Measurements from ENCODE around the gene MMP15. TPM values are rescaled to one million over a fixed set of nuclear protein-coding genes. Genes with fewer than 3 reads are reported as not detected.

The MMP15 gene
- total RNA-seq, 1 experiment from 2014 or later, result 27.0 TPM

DNA sequence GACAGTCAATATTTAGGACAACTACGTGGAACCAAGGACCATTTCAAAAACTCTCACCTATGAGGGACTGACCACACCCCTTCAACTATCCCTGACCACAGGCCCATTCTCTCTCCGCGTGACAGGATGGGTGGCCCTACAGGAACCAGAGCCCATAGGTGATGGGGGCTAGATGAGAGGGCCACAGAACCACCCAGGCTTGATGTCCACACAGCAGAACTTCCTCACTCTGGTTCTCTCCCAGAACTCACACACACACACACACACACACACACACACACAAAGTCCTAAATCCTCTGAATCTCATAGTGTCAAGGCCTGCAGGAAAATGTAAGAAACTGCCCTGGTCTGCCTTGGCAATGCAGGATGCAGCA is 26.6 kb upstream of the MMP15 start:
- Mint-ChIP-seq H3K9me3 (ENCODE audit: unreplicated experiment) (no peaks in the 10 kb centered on the region), H3K27ac (ENCODE audit: unreplicated experiment) (no peak overlapping the region), H3K27me3 (ENCODE audit: insufficient read depth, unreplicated experiment) (no peaks in the 10 kb centered on the region), H3K4me1 (ENCODE audit: low read depth, unreplicated experiment) (peaks cover 5% of the 10 kb centered on the region), H3K36me3 (ENCODE audit: insufficient read depth, unreplicated experiment) (peaks cover 25% of the 10 kb centered on the region), H3K4me3 (ENCODE audit: unreplicated experiment) (peak overlapping the region; percentile 96)
- Histone ChIP-seq H3K36me3 (ENCODE audit: control insufficient read depth, insufficient read depth, low read length) (no peaks in the 10 kb centered on the region), H3K9me3 (no peaks in the 10 kb centered on the region), H3K27me3 (replicated peaks; ENCODE audit: control insufficient read depth, insufficient read depth, low read length) (no peaks in the 10 kb centered on the region), H3K4me3 (ENCODE audit: low read depth, low read length) (no peak overlapping the region), H3K4me1 (peaks cover 17% of the 10 kb centered on the region)
- TF ChIP-seq, protein P1, sequence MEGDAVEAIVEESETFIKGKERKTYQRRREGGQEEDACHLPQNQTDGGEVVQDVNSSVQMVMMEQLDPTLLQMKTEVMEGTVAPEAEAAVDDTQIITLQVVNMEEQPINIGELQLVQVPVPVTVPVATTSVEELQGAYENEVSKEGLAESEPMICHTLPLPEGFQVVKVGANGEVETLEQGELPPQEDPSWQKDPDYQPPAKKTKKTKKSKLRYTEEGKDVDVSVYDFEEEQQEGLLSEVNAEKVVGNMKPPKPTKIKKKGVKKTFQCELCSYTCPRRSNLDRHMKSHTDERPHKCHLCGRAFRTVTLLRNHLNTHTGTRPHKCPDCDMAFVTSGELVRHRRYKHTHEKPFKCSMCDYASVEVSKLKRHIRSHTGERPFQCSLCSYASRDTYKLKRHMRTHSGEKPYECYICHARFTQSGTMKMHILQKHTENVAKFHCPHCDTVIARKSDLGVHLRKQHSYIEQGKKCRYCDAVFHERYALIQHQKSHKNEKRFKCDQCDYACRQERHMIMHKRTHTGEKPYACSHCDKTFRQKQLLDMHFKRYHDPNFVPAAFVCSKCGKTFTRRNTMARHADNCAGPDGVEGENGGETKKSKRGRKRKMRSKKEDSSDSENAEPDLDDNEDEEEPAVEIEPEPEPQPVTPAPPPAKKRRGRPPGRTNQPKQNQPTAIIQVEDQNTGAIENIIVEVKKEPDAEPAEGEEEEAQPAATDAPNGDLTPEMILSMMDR (IDR thresholded peaks at IDR 0.05; ENCODE audit: insufficient read depth in 1 of 2, low read depth in 1 of 2, low read length in 1 of 2, severe bottlenecking in 1 of 2, unreplicated experiment in 1 of 2), result no peak
- no peak for DNase-seq
- TSS peak; percentile 28 for BruUV-seq (replicated peaks)
- CTCF ChIA-PET, result interaction anchor here (0.6 to 1.2 kb wide), 3 partner anchors 123 to 264 kb away, joined by 3 to 4 read pairs (median 4); partner anchors contain the start of gene KATNB1
- intact Hi-C loops (cut with micrococcal nuclease; ENCODE audit: unreplicated experiment), result no loop called here
- POLR2A ChIA-PET, result interaction anchor here (0.5 kb wide), 1 partner anchor 155 kb away, joined by 4 read pairs; no protein-coding TSS in a partner anchor

DNA sequence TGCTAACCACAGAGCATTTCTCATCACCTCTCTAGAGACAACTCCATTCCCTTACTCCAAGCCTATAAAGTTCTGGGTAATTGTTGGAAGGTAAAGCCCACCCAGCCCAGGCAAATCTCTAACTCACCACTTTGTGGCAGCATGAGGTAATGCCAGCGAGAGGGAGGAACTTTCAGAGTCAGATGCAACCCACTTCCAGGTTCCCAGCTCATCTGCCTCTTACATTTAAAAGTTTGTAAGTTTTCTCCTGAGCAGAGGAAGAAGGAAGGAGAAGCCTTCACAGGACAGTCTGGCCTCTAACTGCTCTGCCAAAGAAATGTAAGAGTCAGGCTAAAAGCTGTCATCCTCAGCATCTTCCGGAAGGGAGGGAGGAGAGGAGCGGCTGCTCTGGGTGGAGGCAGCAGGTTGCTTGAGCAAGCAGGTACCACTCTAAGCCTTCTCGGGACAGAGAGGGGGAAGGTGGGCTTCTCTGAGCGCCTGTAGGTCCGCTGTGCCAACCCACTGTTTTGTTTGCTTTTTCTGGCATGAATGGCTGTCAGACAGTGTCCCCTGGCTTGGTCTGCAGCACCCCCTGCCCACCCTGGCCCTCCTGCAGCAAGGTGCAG is 26.1 kb upstream of the MMP15 start:
- ChIA-PET POLR2A (interaction anchor here (0.9 to 1.6 kb wide), 2 partner anchors 9 to 27 kb away, joined by 3 to 6 read pairs; partner anchors contain the start of gene MMP15), CTCF (interaction anchor here (0.6 to 2.4 kb wide), 11 partner anchors 25 to 264 kb away, joined by 3 to 13 read pairs (median 4); partner anchors contain the start of genes KATNB1 and MMP15)
- peaks cover 30% of the 10 kb centered on the region for H3K36me3 Mint-ChIP-seq (ENCODE audit: insufficient read depth, unreplicated experiment)
- Histone ChIP-seq H3K4me1 (peaks cover 17% of the 10 kb centered on the region), H3K27me3 (replicated peaks; ENCODE audit: control insufficient read depth, insufficient read depth, low read length) (no peaks in the 10 kb centered on the region), H3K36me3 (ENCODE audit: control insufficient read depth, insufficient read depth, low read length) (no peaks in the 10 kb centered on the region), H3K4me3 (ENCODE audit: low read depth, low read length) (peak overlapping the region; percentile 88), H3K9me3 (no peaks in the 10 kb centered on the region)
- intact Hi-C loops (cut with micrococcal nuclease; ENCODE audit: unreplicated experiment), result no loop called here
- TF ChIP-seq, protein P1 (IDR thresholded peaks at IDR 0.05; ENCODE audit: insufficient read depth in 1 of 2, low read depth in 1 of 2, low read length in 1 of 2, severe bottlenecking in 1 of 2, unreplicated experiment in 1 of 2), result peak in 1 of 2 experiments; percentile 1
- peaks cover 5% of the 10 kb centered on the region for H3K4me1 Mint-ChIP-seq (ENCODE audit: low read depth, unreplicated experiment)
- no peak for DNase-seq
- peak overlapping the region; percentile 96 for H3K4me3 Mint-ChIP-seq (ENCODE audit: unreplicated experiment)
- H3K9me3 Mint-ChIP-seq (ENCODE audit: unreplicated experiment), result no peaks in the 10 kb centered on the region
- no peak overlapping the region for H3K27ac Mint-ChIP-seq (ENCODE audit: unreplicated experiment)
- H3K27me3 Mint-ChIP-seq (ENCODE audit: insufficient read depth, unreplicated experiment), result no peaks in the 10 kb centered on the region
- no TSS peak for BruUV-seq (replicated peaks)

DNA sequence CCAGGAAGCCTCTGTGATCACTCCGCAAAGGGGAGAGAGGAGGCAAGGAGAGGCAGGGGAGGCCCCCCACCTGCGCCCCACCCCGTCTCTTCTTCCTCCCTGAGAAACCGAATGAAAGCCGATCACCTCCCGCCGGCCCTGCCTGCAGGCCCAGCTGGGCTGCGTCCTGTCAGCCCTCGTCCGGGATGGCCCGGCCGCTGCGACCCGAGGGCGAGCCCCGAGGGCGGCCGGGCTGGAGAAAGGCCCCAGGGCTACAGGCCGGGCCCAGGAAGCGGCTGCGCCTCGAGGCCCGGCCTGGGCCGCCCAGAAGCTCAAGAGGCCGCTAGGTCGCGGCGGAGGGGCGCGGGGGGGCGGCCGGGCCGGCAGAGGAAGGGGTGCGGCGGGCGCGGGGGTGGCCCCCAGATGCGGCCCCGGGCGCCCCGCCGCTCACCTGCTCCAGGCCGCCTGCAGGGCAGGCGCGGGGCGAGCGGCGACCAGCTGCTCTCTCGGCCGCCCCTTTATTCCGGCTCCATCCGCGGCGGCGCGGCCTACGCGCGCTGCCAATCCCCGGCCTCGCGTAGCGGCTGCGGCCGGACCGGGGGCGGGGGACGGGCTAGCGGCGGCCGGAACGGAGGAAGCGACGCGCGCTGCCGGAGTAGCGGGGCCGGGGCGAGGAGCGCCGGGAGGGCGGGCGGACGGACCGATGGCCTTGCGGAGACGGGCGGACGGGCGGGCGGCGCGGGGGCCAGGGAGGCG is 25.4 kb upstream of the MMP15 start, which contains the start of gene ZNF319:
TSS of gene ZNF319 (minus strand) at position 702 of the 735 bp plus-strand sequence. CDS start 2,407 bp downstream, outside the sequence.
- Histone ChIP-seq H3K4me1 (peaks cover 17% of the 10 kb centered on the region), H3K4me3 (ENCODE audit: low read depth, low read length) (peak within 1 kb of the TSS; percentile 88), H3K27me3 (replicated peaks; ENCODE audit: control insufficient read depth, insufficient read depth, low read length) (no peaks in the 10 kb centered on the region), H3K36me3 (ENCODE audit: control insufficient read depth, insufficient read depth, low read length) (no peaks in the 10 kb centered on the region), H3K9me3 (no peaks in the 10 kb centered on the region)
- no peaks in the 10 kb centered on the region for H3K9me3 Mint-ChIP-seq (ENCODE audit: unreplicated experiment)
- CTCF ChIA-PET, result interaction anchor here (0.6 to 2.4 kb wide), 13 partner anchors 12 to 424 kb away, joined by 3 to 13 read pairs (median 3); partner anchors contain the start of gene MMP15
- BruUV-seq (replicated peaks), result no TSS peak
- intact Hi-C loops (cut with micrococcal nuclease; ENCODE audit: unreplicated experiment), result loop anchor here (1.0 to 5.0 kb wide), 3 partner anchors 101 to 223 kb away; no protein-coding TSS in a partner anchor
- TF ChIP-seq, protein P1 (IDR thresholded peaks at IDR 0.05; ENCODE audit: insufficient read depth in 1 of 2, low read depth in 1 of 2, low read length in 1 of 2, severe bottlenecking in 1 of 2, unreplicated experiment in 1 of 2), result no peak
- POLR2A ChIA-PET, result interaction anchor here (0.9 to 1.6 kb wide), 2 partner anchors 9 to 26 kb away, joined by 3 to 6 read pairs; partner anchors contain the start of gene MMP15
- peaks cover 35% of the 10 kb centered on the region for H3K36me3 Mint-ChIP-seq (ENCODE audit: insufficient read depth, unreplicated experiment)
- H3K4me1 Mint-ChIP-seq (ENCODE audit: low read depth, unreplicated experiment), result no peaks in the 10 kb centered on the region
- no peak for DNase-seq
- peak within 1 kb of the TSS; percentile 96 for H3K4me3 Mint-ChIP-seq (ENCODE audit: unreplicated experiment)
- H3K27ac Mint-ChIP-seq (ENCODE audit: unreplicated experiment), result peak within 1 kb of the TSS; percentile 73
- H3K27me3 Mint-ChIP-seq (ENCODE audit: insufficient read depth, unreplicated experiment), result no peaks in the 10 kb centered on the region

Data from Caco-2 (cell line).